HepG2 (cell line): ENCODE data around the gene CDK11A. TPM values are rescaled to one million over a fixed set of nuclear protein-coding genes. Genes with fewer than 3 reads are reported as not detected.

Experiments used
- CC2D1A ChIP-seq: sonication (generic); formaldehyde crosslinking; IDR thresholded peaks from 2 replicates; pipeline ENCODE4 v1.8.1; 2023; ENCODE audit warnings: mild to moderate bottlenecking, missing genetic modification reagents
- ZFP62 ChIP-seq: sonication (generic); formaldehyde crosslinking; IDR thresholded peaks from 2 replicates; pipeline ENCODE4 v1.4.0; 2020; ENCODE audit warnings: missing genetic modification reagents
- ZNF678 ChIP-seq: sonication (generic); formaldehyde crosslinking; IDR thresholded peaks from 2 replicates; pipeline ENCODE4 v1.4.0; 2020; ENCODE audit warnings: mild to moderate bottlenecking, missing genetic modification reagents
- ZNF709 ChIP-seq: sonication (generic); formaldehyde crosslinking; IDR thresholded peaks from 2 replicates; pipeline ENCODE4 v1.5.0; 2020; ENCODE audit warnings: mild to moderate bottlenecking, missing genetic modification reagents
- ZNF790 ChIP-seq: sonication (generic); formaldehyde crosslinking; IDR thresholded peaks from 2 replicates; pipeline ENCODE4 v1.8.0; 2022; ENCODE audit warnings: missing genetic modification reagents, mild to moderate bottlenecking, borderline replicate concordance
- polyA plus RNA-seq, 8 experiments: library from polyadenylated mRNA; depleted of rRNA in 3 of 8; stranded (reverse) in 7 of 8; unstranded in 1 of 8; fragments of >200 nt; fragmentation: Illumina TruSeq in 4 of 8; extraction: Trizol in 4 of 8; gene quantifications; 2 replicates each; pipeline versions ENCODE4 v1.2.1 to v1.2.3, GENCODE V29; 2011 to 2016; ENCODE audit warnings: low read depth in 4 of 8, missing spikeins in 1 of 8, mixed read lengths in 1 of 8; ENCODE audit not compliant: insufficient read depth in 1 of 8
- total RNA-seq, 5 experiments: library from RNA; depleted of rRNA; stranded (reverse); fragments of >200 nt; fragmentation: Illumina TruSeq; extraction: Trizol; gene quantifications; 2 replicates each; pipeline ENCODE4 v1.2.3, GENCODE V29; 2016; ENCODE audit warnings: low read depth in 1 of 5
- TF ChIP-seq, protein P1 (sequence below): sonication (generic); formaldehyde crosslinking; IDR thresholded peaks from one replicate; pipeline ENCODE4 v1.5.1; 2020; ENCODE audit warnings: mild to moderate bottlenecking, missing genetic modification reagents; ENCODE audit errors: not compliant biosample characterization
- TF ChIP-seq, protein P2 (sequence below), 2 experiments: sonication (generic) in 1 of 2; formaldehyde crosslinking in 1 of 2; IDR thresholded peaks; 2 replicates each; pipeline versions ENCODE4 v1.5.1 to v1.6.1; 2011 to 2020; ENCODE audit warnings: borderline replicate concordance in 1 of 2, low read depth in 1 of 2, low read length in 1 of 2, mild to moderate bottlenecking in 1 of 2, missing genetic modification reagents in 1 of 2, moderate library complexity in 1 of 2
- TF ChIP-seq, protein P3 (sequence below): sonication (generic); formaldehyde crosslinking; IDR thresholded peaks from 2 replicates; pipeline ENCODE4 v1.5.0; 2020; ENCODE audit warnings: mild to moderate bottlenecking, missing genetic modification reagents, borderline replicate concordance

Gene CDK11A
- total and polyA plus RNA-seq, 2 of the 13 experiments (the other 11 are each of a cell fraction or from before 2014, with no cell fraction given) = 11.2 to 17.9 TPM

DNA sequence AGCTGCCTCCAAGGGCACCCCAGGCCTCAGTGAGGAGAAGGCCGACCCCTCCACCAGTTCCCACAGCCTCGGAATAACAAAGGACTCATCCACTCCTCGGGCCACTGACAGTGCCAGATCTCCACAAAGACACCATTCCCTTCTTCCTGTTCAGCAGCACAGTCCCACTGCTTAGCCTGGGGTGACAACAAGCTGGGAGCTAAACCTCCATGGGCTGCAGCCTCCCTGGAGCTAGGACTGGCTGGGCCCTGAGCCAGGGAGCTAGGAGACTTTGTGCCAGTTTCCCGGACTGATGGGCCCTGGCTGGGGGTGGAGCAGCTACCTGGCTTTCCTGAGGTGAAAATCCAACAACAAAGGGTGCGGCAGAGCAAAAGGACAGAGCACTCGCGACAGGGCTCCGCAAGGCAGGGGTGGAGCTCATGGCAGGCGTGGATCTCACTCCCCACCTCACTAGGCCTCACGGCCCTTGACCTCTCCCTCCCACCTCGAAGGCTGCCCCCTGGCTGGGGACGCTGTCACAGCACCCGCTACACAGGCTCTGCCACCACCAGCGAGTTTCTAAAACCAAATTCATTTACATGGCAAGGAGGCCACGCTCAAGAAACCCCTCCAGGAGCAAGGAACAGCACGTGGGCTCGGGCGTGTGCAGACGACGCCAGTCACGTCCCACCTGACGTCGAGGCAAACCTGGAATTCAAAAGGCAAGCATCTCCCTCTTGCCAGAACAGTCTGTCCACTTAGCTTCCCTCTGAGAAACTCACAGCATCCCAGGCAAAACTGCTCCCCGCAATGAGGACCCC is 45.4 kb downstream of the CDK11A start (continued):
- TF ChIP-seq, protein P1, sequence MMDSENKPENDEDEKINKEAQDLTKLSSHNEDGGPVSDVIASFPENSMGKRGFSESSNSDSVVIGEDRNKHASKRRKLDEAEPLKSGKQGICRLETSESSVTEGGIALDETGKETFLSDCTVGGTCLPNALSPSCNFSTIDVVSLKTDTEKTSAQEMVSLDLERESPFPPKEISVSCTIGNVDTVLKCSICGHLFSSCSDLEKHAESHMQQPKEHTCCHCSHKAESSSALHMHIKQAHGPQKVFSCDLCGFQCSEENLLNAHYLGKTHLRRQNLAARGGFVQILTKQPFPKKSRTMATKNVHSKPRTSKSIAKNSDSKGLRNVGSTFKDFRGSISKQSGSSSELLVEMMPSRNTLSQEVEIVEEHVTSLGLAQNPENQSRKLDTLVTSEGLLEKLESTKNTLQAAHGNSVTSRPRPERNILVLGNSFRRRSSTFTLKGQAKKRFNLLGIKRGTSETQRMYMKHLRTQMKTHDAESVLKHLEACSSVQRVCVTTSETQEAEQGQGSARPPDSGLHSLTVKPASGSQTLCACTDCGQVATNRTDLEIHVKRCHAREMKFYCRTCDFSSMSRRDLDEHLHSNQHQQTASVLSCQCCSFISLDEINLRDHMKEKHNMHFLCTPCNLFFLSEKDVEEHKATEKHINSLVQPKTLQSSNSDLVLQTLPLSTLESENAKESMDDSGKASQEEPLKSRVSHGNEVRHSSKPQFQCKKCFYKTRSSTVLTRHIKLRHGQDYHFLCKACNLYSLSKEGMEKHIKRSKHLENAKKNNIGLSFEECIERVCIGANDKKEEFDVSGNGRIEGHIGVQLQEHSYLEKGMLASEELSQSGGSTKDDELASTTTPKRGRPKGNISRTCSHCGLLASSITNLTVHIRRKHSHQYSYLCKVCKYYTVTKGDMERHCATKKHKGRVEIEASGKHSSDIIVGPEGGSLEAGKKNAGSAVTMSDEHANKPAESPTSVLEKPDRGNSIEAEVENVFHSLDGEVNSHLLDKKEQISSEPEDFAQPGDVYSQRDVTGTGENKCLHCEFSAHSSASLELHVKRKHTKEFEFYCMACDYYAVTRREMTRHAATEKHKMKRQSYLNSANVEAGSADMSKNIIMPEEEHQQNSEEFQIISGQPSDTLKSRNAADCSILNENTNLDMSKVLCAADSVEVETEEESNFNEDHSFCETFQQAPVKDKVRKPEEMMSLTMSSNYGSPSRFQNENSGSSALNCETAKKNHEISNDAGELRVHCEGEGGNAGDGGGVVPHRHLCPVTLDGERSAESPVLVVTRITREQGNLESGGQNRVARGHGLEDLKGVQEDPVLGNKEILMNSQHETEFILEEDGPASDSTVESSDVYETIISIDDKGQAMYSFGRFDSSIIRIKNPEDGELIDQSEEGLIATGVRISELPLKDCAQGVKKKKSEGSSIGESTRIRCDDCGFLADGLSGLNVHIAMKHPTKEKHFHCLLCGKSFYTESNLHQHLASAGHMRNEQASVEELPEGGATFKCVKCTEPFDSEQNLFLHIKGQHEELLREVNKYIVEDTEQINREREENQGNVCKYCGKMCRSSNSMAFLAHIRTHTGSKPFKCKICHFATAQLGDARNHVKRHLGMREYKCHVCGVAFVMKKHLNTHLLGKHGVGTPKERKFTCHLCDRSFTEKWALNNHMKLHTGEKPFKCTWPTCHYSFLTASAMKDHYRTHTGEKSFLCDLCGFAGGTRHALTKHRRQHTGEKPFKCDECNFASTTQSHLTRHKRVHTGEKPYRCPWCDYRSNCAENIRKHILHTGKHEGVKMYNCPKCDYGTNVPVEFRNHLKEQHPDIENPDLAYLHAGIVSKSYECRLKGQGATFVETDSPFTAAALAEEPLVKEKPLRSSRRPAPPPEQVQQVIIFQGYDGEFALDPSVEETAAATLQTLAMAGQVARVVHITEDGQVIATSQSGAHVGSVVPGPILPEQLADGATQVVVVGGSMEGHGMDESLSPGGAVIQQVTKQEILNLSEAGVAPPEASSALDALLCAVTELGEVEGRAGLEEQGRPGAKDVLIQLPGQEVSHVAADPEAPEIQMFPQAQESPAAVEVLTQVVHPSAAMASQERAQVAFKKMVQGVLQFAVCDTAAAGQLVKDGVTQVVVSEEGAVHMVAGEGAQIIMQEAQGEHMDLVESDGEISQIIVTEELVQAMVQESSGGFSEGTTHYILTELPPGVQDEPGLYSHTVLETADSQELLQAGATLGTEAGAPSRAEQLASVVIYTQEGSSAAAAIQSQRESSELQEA (CRISPR knock-in tag) = no peak
- TF ChIP-seq ZNF790 (no peak), ZFP62 (CRISPR knock-in tag) (no peak), CC2D1A (CRISPR knock-in tag) (no peak), ZNF678 (CRISPR knock-in tag) (0 out of 2 replicates have a peak, but pooled peaks have one; percentile 83), ZNF709 (CRISPR knock-in tag) (peak; percentile 25; the same call in 1 of the 2 replicates)
- TF ChIP-seq, protein P2, sequence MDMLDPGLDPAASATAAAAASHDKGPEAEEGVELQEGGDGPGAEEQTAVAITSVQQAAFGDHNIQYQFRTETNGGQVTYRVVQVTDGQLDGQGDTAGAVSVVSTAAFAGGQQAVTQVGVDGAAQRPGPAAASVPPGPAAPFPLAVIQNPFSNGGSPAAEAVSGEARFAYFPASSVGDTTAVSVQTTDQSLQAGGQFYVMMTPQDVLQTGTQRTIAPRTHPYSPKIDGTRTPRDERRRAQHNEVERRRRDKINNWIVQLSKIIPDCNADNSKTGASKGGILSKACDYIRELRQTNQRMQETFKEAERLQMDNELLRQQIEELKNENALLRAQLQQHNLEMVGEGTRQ (IDR thresholded peaks at IDR 0.05; ENCODE audit: low read depth, low read length) = no peak
- TF ChIP-seq, protein P2 (CRISPR knock-in tag; IDR thresholded peaks at IDR 0.05; ENCODE audit: borderline replicate concordance) = no peak
- TF ChIP-seq, protein P3, sequence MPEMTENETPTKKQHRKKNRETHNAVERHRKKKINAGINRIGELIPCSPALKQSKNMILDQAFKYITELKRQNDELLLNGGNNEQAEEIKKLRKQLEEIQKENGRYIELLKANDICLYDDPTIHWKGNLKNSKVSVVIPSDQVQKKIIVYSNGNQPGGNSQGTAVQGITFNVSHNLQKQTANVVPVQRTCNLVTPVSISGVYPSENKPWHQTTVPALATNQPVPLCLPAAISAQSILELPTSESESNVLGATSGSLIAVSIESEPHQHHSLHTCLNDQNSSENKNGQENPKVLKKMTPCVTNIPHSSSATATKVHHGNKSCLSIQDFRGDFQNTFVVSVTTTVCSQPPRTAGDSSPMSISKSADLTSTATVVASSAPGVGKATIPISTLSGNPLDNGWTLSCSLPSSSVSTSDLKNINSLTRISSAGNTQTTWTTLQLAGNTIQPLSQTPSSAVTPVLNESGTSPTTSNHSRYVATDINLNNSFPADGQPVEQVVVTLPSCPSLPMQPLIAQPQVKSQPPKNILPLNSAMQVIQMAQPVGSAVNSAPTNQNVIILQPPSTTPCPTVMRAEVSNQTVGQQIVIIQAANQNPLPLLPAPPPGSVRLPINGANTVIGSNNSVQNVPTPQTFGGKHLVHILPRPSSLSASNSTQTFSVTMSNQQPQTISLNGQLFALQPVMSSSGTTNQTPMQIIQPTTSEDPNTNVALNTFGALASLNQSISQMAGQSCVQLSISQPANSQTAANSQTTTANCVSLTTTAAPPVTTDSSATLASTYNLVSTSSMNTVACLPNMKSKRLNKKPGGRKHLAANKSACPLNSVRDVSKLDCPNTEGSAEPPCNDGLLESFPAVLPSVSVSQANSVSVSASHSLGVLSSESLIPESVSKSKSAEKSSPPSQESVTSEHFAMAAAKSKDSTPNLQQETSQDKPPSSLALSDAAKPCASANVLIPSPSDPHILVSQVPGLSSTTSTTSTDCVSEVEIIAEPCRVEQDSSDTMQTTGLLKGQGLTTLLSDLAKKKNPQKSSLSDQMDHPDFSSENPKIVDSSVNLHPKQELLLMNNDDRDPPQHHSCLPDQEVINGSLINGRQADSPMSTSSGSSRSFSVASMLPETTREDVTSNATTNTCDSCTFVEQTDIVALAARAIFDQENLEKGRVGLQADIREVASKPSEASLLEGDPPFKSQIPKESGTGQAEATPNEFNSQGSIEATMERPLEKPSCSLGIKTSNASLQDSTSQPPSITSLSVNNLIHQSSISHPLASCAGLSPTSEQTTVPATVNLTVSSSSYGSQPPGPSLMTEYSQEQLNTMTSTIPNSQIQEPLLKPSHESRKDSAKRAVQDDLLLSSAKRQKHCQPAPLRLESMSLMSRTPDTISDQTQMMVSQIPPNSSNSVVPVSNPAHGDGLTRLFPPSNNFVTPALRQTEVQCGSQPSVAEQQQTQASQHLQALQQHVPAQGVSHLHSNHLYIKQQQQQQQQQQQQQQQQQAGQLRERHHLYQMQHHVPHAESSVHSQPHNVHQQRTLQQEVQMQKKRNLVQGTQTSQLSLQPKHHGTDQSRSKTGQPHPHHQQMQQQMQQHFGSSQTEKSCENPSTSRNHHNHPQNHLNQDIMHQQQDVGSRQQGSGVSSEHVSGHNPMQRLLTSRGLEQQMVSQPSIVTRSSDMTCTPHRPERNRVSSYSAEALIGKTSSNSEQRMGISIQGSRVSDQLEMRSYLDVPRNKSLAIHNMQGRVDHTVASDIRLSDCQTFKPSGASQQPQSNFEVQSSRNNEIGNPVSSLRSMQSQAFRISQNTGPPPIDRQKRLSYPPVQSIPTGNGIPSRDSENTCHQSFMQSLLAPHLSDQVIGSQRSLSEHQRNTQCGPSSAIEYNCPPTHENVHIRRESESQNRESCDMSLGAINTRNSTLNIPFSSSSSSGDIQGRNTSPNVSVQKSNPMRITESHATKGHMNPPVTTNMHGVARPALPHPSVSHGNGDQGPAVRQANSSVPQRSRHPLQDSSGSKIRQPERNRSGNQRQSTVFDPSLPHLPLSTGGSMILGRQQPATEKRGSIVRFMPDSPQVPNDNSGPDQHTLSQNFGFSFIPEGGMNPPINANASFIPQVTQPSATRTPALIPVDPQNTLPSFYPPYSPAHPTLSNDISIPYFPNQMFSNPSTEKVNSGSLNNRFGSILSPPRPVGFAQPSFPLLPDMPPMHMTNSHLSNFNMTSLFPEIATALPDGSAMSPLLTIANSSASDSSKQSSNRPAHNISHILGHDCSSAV = no peak
